ENCODE results near the gene TIMM22.

The TIMM22 gene

GRCh38 chr17:1009229-1010085 is 12.5 kb downstream of the TIMM22 start:
- peaks cover 49 to 60% (median 51%) of the 10 kb centered on the region in 3 donors for H3K36me3 ChIP-seq
- no peak overlapping the region for H3K4me3 ChIP-seq
- TF ChIP-seq, protein P1, sequence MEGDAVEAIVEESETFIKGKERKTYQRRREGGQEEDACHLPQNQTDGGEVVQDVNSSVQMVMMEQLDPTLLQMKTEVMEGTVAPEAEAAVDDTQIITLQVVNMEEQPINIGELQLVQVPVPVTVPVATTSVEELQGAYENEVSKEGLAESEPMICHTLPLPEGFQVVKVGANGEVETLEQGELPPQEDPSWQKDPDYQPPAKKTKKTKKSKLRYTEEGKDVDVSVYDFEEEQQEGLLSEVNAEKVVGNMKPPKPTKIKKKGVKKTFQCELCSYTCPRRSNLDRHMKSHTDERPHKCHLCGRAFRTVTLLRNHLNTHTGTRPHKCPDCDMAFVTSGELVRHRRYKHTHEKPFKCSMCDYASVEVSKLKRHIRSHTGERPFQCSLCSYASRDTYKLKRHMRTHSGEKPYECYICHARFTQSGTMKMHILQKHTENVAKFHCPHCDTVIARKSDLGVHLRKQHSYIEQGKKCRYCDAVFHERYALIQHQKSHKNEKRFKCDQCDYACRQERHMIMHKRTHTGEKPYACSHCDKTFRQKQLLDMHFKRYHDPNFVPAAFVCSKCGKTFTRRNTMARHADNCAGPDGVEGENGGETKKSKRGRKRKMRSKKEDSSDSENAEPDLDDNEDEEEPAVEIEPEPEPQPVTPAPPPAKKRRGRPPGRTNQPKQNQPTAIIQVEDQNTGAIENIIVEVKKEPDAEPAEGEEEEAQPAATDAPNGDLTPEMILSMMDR (IDR thresholded peaks at IDR 0.05): no peak
- peaks cover 11 to 64% (median 54%) of the 10 kb centered on the region in 4 donors for H3K4me1 ChIP-seq
- intact Hi-C loops (cut with DNase I; ENCODE audit: low total_unique reads): no loop called here
- peak overlapping the region; percentile 87 to 97 for H3K27ac ChIP-seq
- H3K9me3 ChIP-seq: no peaks in the 10 kb centered on the region
- H3K27me3 ChIP-seq: no peaks in the 10 kb centered on the region
- DNase-seq: no peak

GRCh38 chr17:1010086-1010450 is 13.1 kb downstream of the TIMM22 start:
- DNase-seq: no peak
- Histone ChIP-seq H3K27ac (peak overlapping the region; percentile 87 to 97), H3K4me1 (peaks cover 11 to 58% (median 48%) of the 10 kb centered on the region in 4 donors), H3K4me3 (no peak overlapping the region), H3K27me3 (no peaks in the 10 kb centered on the region), H3K9me3 (no peaks in the 10 kb centered on the region), H3K36me3 (peaks cover 42 to 54% (median 47%) of the 10 kb centered on the region in 3 donors)
- intact Hi-C loops (cut with DNase I; ENCODE audit: low total_unique reads): no loop called here
- TF ChIP-seq, protein P1 (IDR thresholded peaks at IDR 0.05): no peak

DNA sequence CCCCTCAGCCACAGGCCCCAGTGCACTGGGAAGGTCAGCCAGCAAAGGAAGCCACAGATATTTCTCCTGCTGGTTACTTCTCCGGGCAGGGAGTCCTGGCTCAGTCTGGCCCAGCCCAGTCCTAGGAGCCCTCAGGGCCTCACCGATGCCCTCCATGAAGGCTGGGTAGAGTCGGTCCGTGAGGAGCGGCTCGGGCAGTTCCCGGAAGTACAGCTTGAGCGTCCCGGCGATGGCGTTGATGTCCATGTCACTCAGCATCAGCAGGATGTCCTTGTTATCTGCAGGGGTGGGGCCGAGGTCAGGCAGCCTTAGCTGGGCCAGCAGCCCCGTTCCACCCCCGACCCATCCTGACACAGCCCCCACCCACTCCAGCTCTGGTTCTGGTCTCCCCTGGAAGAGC is 13.7 kb downstream of the TIMM22 start:
- no peak for DNase-seq
- H3K4me3 ChIP-seq: no peak overlapping the region
- no peaks in the 10 kb centered on the region for H3K9me3 ChIP-seq
- H3K4me1 ChIP-seq: peaks cover 11 to 52% (median 43%) of the 10 kb centered on the region in 4 donors
- peaks cover 40 to 52% (median 47%) of the 10 kb centered on the region in 3 donors for H3K36me3 ChIP-seq
- TF ChIP-seq, protein P1 (IDR thresholded peaks at IDR 0.05): no peak
- intact Hi-C loops (cut with DNase I; ENCODE audit: low total_unique reads): no loop called here
- no peaks in the 10 kb centered on the region for H3K27me3 ChIP-seq
- peak overlapping the region; percentile 87 to 97 for H3K27ac ChIP-seq

DNA sequence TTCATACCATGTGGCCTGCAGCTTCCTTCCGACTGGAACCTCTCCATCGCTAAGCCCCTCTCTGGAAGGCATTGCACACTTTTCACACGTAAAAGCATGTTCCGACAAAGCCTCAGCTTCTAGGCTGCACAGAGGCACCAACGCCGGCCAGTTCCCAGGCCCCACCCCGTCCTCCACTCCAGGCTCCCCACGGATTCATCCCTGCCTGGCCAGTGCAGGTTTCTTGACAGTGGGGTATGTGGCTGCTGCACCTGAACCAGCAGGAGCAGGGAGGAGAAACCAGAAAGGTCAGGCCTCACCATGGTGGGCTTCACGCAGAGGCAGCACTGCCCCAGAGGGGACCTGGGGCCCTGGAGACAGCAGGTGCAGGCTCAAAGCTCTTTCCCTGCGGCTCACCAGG is 14.2 kb downstream of the TIMM22 start:
- no peak overlapping the region for H3K4me3 ChIP-seq
- peaks cover 40 to 52% (median 47%) of the 10 kb centered on the region in 3 donors for H3K36me3 ChIP-seq
- DNase-seq: no peak
- TF ChIP-seq, protein P1 (IDR thresholded peaks at IDR 0.05): no peak
- intact Hi-C loops (cut with DNase I; ENCODE audit: low total_unique reads): no loop called here
- H3K27ac ChIP-seq: peak overlapping the region in 1 of 2 donors; percentile 87
- no peaks in the 10 kb centered on the region for H3K9me3 ChIP-seq
- H3K4me1 ChIP-seq: peaks cover 11 to 47% (median 37%) of the 10 kb centered on the region in 4 donors
- no peaks in the 10 kb centered on the region for H3K27me3 ChIP-seq

DNA sequence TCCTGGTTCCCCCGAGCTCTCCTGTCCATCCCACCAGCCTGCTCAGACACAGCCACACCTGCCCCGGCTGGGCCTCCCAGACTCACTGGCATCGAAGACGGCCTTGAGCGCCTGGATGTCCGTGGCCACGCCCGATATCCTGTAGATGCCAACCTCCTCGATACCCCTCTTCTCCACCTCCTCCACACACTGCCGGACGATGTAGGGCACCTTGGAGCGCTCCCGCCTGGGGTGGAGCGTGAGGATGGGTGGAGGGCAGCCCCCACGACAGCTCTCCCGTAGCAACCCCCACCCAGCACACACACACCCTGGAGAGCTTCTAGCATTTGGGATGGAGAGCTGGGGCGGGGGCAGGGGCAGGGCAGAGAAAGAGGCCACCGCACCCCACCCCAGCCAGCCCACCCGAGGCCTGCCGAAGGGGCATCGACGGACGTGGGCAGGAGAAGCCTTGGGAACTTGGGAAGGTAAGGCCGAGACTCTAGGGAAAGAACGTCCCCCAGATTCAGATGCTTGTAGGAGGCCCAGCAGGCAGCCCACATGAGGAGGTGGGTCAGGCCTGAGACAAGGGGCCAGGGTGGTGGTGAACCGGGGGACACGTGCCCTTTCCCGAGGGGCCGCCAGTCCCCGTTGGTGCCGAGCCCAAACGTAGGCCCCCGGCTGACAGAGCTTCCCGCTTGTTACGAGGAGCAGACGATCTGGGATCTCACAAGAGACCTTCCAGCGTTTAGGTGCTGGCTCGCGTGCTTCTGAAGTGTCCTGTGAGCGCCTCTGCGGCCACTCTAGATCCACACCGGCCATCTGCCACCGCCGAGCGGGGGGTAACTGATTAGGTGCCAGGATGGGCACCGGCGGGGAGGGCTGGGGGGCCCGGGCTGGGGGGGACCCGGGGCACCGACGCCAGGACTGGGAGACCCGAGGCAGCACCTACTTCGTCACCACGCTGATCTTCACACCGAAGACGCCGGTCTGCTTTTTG is 15.1 kb downstream of the TIMM22 start:
- Histone ChIP-seq H3K36me3 (peaks cover 39 to 52% (median 47%) of the 10 kb centered on the region in 3 donors), H3K9me3 (no peaks in the 10 kb centered on the region), H3K27ac (peak overlapping the region in 1 of 2 donors; percentile 4), H3K27me3 (no peaks in the 10 kb centered on the region), H3K4me1 (peaks cover 7 to 40% (median 31%) of the 10 kb centered on the region in 4 donors), H3K4me3 (no peak overlapping the region)
- intact Hi-C loops (cut with DNase I; ENCODE audit: low total_unique reads): no loop called here
- TF ChIP-seq, protein P1 (IDR thresholded peaks at IDR 0.05): no peak
- DNase-seq: no peak
